HCT116 (cell line): Measurements from ENCODE around the gene KIAA0825. TPM values are rescaled to one million over a fixed set of nuclear protein-coding genes. Genes with fewer than 3 reads are reported as not detected.

Experiments
- ATAC-seq: fragments of 200-7000 bp; cut with Tn5 transposase; 2 replicates; pipeline ENCODE4 v1.9.1; 2020; ENCODE audit warnings: mild to moderate bottlenecking, moderate library complexity
- BruUV-seq: library from RNA; stranded (reverse); fragments of 400-500 nt; replicated peaks from 2 replicates; lab custom pipeline; 2021; lab: Mats Ljungman, UMichigan
- CTCF ChIA-PET: fragments of 300-600 bp; sonication (Branson Sonifier 250); formaldehyde crosslinking; loops from one replicate; lab custom pipeline; 2021; ENCODE audit warnings: antibody characterized with exemption; lab: Charles Lee
- POLR2A ChIA-PET: fragments of 300-600, 350-600 bp; sonication (Branson Sonifier 250); formaldehyde crosslinking; loops from one replicate; lab custom pipeline; 2021; ENCODE audit warnings: antibody characterized with exemption; lab: Charles Lee
- RAD21 ChIA-PET, 2 experiments: fragments of 300-600 bp; sonication (Branson Sonifier 250); formaldehyde crosslinking; loops; one replicate each; lab custom pipeline; 2023; ENCODE audit warnings: low total read pairs in 2 of 2; ENCODE audit not compliant: uncharacterized antibody in 2 of 2, unreplicated experiment in 2 of 2, low non-redundant PET in 1 of 2; lab: Charles Lee
- DNase-seq: peaks from one replicate; pipeline ENCODE4 v3.0.0-alpha.2; 2010; ENCODE audit warnings: low read depth, low spot score
- H2AFZ ChIP-seq: fragments of 200-600 bp; shearing (Covaris generic), sonication (generic); 2 replicates; pipeline ENCODE4 v1.6.1; 2017; ENCODE audit warnings: low read depth, mixed run types, mixed read lengths, antibody characterized with exemption, low read length; ENCODE audit not compliant: poor library complexity, severe bottlenecking
- H3K27ac ChIP-seq: 2 replicates; pipeline ENCODE4 v1.5.1; 2012; ENCODE audit warnings: low read depth, low read length
- H3K27me3 ChIP-seq: fragments of 200-600 bp; sonication (generic); 2 replicates; pipeline ENCODE4 v1.6.1; 2016; ENCODE audit warnings: mixed run types, low read length, mixed read lengths; ENCODE audit not compliant: insufficient read depth
- H3K36me3 ChIP-seq, 2 experiments: fragments of 200-500 bp in 1 of 2; fragments of 200-600 bp in 1 of 2; sonication (Bioruptor generic) in 1 of 2; sonication (generic) in 1 of 2; 2 replicates each; pipeline versions ENCODE4 v1.5.1 to v1.6.1; 2014 to 2016; ENCODE audit warnings: low read length in 2 of 2, inconsistent platforms in 1 of 2, mixed read lengths in 1 of 2, mixed run types in 1 of 2; ENCODE audit not compliant: insufficient read depth in 2 of 2, control insufficient read depth in 1 of 2
- H3K4me1 ChIP-seq, 2 experiments: fragments of 200-600 bp in 1 of 2; sonication (generic) in 1 of 2; 2 replicates each; pipeline versions ENCODE4 v1.5.1 to v1.6.1; 2012 to 2017; ENCODE audit warnings: low read length in 2 of 2, inconsistent platforms in 1 of 2, mild to moderate bottlenecking in 1 of 2, mixed read lengths in 1 of 2, mixed run types in 1 of 2, moderate library complexity in 1 of 2; ENCODE audit not compliant: insufficient read depth in 2 of 2, control insufficient read depth in 1 of 2
- H3K4me2 ChIP-seq: fragments of 200-600 bp; sonication (generic); 2 replicates; pipeline ENCODE4 v1.6.1; 2017; ENCODE audit warnings: mixed run types, low read length, mixed read lengths
- H3K4me3 ChIP-seq, 2 experiments: fragments of 200-600 bp in 1 of 2; sonication (generic) in 1 of 2; replicated peaks in 1 of 2; 2 replicates each; pipeline ENCODE4 v1.5.1; 2011 to 2016; ENCODE audit warnings: low read length in 2 of 2, control low read depth in 1 of 2, low read depth in 1 of 2, mild to moderate bottlenecking in 1 of 2, mixed read lengths in 1 of 2, mixed run types in 1 of 2
- H3K79me2 ChIP-seq: fragments of 200-600 bp; sonication (generic); 2 replicates; pipeline ENCODE4 v1.6.1; 2017; ENCODE audit warnings: mild to moderate bottlenecking, mixed run types, low read length, moderate library complexity, mixed read lengths; ENCODE audit not compliant: insufficient read depth
- H3K9ac ChIP-seq: fragments of 200-600 bp; sonication (generic); 2 replicates; pipeline ENCODE4 v1.6.1; 2016; ENCODE audit warnings: low read length, mixed read lengths
- H3K9me2 ChIP-seq: fragments of 200-600 bp; sonication (generic), shearing (Covaris generic); 2 replicates; pipeline ENCODE4 v1.6.1; 2017; ENCODE audit warnings: mixed run types, mild to moderate bottlenecking, moderate library complexity; ENCODE audit not compliant: insufficient read depth
- H3K9me3 ChIP-seq, 2 experiments: fragments of 200-500 bp in 1 of 2; fragments of 200-600 bp in 1 of 2; sonication (Bioruptor generic) in 1 of 2; sonication (generic) in 1 of 2; 2 replicates each; pipeline ENCODE4 v1.6.1; 2014 to 2017; ENCODE audit warnings: low read length in 2 of 2, mixed read lengths in 2 of 2, inconsistent platforms in 1 of 2, low read depth in 1 of 2, mild to moderate bottlenecking in 1 of 2, mixed run types in 1 of 2, moderate library complexity in 1 of 2; ENCODE audit not compliant: control insufficient read depth in 1 of 2, insufficient read depth in 1 of 2
- H4K20me1 ChIP-seq: fragments of 200-600 bp; sonication (generic), shearing (Covaris generic); 2 replicates; pipeline ENCODE4 v1.6.1; 2017; ENCODE audit warnings: mixed run types, mild to moderate bottlenecking, moderate library complexity; ENCODE audit not compliant: insufficient read depth
- ATF3 ChIP-seq: IDR thresholded peaks from 2 replicates; pipeline ENCODE4 v1.6.1; 2012
- FOSL1 ChIP-seq: IDR thresholded peaks from 2 replicates; pipeline ENCODE4 v1.6.1; 2012; ENCODE audit warnings: low read depth
- JUND ChIP-seq: IDR thresholded peaks from 2 replicates; pipeline ENCODE4 v1.6.1; 2012
- POLR2AphosphoS5 ChIP-seq: IDR thresholded peaks from 2 replicates; pipeline ENCODE4 v1.6.1; 2011; ENCODE audit warnings: mild to moderate bottlenecking, low read depth, low read length, moderate library complexity
- RAD21 ChIP-seq: IDR thresholded peaks from 2 replicates; pipeline ENCODE4 v1.6.1; 2012; ENCODE audit warnings: low read depth, mild to moderate bottlenecking
- SP1 ChIP-seq: IDR thresholded peaks from 2 replicates; pipeline ENCODE4 v1.6.1; 2012; ENCODE audit warnings: low read depth
- SRF ChIP-seq: IDR thresholded peaks from 2 replicates; pipeline ENCODE4 v1.6.1; 2012; ENCODE audit warnings: low read depth
- YY1 ChIP-seq: IDR thresholded peaks from 2 replicates; pipeline ENCODE4 v1.6.1; 2011; ENCODE audit warnings: low read length, low read depth, moderate library complexity, mild to moderate bottlenecking; ENCODE audit not compliant: insufficient replicate concordance; ENCODE audit errors: extremely low read depth
- ZFX ChIP-seq: fragments of 450-650 bp; IDR thresholded peaks from 2 replicates; pipeline ENCODE4 v1.6.1; 2017
- ZNF274 ChIP-seq: fragments of 200-500 bp; sonication (Bioruptor generic); IDR thresholded peaks from 2 replicates; pipeline ENCODE4 v1.6.1; 2014; ENCODE audit warnings: mild to moderate bottlenecking, low read depth, low read length, inconsistent platforms
- intact Hi-C: fragments of 100-400 bp; cut with micrococcal nuclease; formaldehyde crosslinking; loops from 2 replicates; pipeline ENCODE4 v1.10.0; 2022
- total RNA-seq: library from RNA; stranded (reverse); gene quantifications from one replicate; pipeline ENCODE4 v1.2.1, GENCODE V29; 2021; ENCODE audit not compliant: unreplicated experiment

The KIAA0825 gene
- total RNA-seq, 1 experiment from 2014 or later: 1.4 TPM

DNA sequence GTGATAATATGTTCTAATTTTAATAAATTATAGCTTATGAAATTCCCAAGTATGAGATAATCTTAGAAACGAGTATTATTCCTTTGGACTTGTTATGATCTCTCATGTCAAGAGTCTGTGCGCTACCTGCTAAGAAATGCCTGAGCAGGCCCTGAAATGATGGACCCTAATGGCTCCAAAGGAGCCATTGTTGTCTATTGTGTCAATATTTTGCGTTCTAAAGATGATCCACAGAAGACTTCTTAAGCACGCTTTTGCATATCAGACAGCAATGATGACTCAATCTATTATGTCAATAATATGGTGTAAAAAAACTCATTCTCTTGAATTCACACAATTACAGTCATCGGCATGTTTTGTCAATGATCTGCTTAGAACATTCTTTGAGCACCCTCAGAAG, 306.1 kb downstream of the KIAA0825 start:
- Histone ChIP-seq H3K4me3 (no peak overlapping the region), H3K9me3 (no peaks in the 10 kb centered on the region), H3K9me2 (no peaks in the 10 kb centered on the region), H3K9ac (no peak overlapping the region), H3K36me3 (no peaks in the 10 kb centered on the region), H3K79me2 (no peaks in the 10 kb centered on the region), H4K20me1 (no peaks in the 10 kb centered on the region), H3K27ac (no peak overlapping the region), H2AFZ (no peak overlapping the region), H3K27me3 (no peaks in the 10 kb centered on the region), H3K4me2 (no peak overlapping the region), H3K4me1 (no peaks in the 10 kb centered on the region)
- DNase-seq: no peak
- no peak for ATAC-seq
- CTCF ChIA-PET: no interaction called here
- POLR2A ChIA-PET: no interaction called here
- TF ChIP-seq JUND (no peak), ATF3 (no peak), YY1 (no peak), POLR2AphosphoS5 (no peak), ZNF274 (no peak), FOSL1 (no peak), SP1 (no peak), SRF (no peak)
- BruUV-seq: no TSS peak
- RAD21 ChIA-PET: no interaction called here
- intact Hi-C loops: no loop called here

GRCh38 chr5:94310833-94311232, 307.6 kb downstream of the KIAA0825 start:
- H2AFZ ChIP-seq: no peak overlapping the region
- intact Hi-C loops: no loop called here
- no peak overlapping the region for H3K4me2 ChIP-seq
- no peaks in the 10 kb centered on the region for H3K9me2 ChIP-seq
- RAD21 ChIA-PET: no interaction called here
- no peaks in the 10 kb centered on the region for H3K36me3 ChIP-seq
- H3K9ac ChIP-seq: no peak overlapping the region
- no peaks in the 10 kb centered on the region for H3K4me1 ChIP-seq
- no peaks in the 10 kb centered on the region for H4K20me1 ChIP-seq
- POLR2A ChIA-PET: interaction anchor here (0.5 kb wide), 1 partner anchor 935 kb away, joined by 3 read pairs; no protein-coding TSS in a partner anchor
- ATAC-seq (no peak), DNase-seq (no peak)
- no peaks in the 10 kb centered on the region for H3K79me2 ChIP-seq
- TF ChIP-seq YY1 (no peak), ZFX (no peak), RAD21 (0 out of 2 replicates have a peak, but pooled peaks have one; percentile 5)
- no peak overlapping the region for H3K27ac ChIP-seq
- CTCF ChIA-PET: no interaction called here
- H3K9me3 ChIP-seq: no peaks in the 10 kb centered on the region
- no peaks in the 10 kb centered on the region for H3K27me3 ChIP-seq
- BruUV-seq: no TSS peak
- no peak overlapping the region for H3K4me3 ChIP-seq
